GM23248 (cell line): ENCODE data around the gene ADAMTSL2.

Experiments
- EZH2 ChIP-seq: fragments of 200-600 bp; sonication (generic); IDR thresholded peaks from 2 replicates; pipeline ENCODE4 v1.6.1; 2018; ENCODE audit warnings: antibody characterized with exemption, mild to moderate bottlenecking; ENCODE audit not compliant: insufficient read depth, poor library complexity, severe bottlenecking
- EZH2phosphoT487 ChIP-seq: fragments of 200-600 bp; sonication (generic); IDR thresholded peaks from 2 replicates; pipeline ENCODE4 v1.6.1; 2018; ENCODE audit warnings: antibody characterized with exemption, moderate library complexity, mild to moderate bottlenecking, low read depth; ENCODE audit not compliant: insufficient read depth

DNA sequence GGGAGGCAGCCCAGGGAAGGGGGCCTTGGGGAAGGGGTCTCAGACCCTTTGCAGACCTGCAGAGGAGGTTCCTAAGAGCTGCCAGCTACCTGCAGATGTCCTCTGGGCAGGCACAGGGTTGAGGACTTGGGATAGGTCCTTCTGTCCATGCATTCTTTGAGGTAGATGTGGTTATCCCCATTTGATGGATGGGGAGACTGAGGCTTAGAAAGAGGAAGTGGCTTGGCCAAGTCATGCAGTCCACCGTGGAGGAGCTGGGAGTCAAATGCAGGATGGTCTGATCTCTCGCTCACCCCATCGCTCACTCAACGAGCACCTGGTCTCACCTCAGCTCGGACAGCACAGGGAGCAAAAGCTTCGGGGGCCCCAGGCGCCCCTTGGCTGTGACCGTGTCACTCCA lies 20.2 kb downstream of the ADAMTSL2 start:
- no peak for TF ChIP-seq EZH2
- no peak for TF ChIP-seq EZH2phosphoT487
